ENCODE results near the gene KIF26B.
"Not testable (repeated sequence)": the region's sequence is repeated elsewhere in the genome, so short reads cannot be mapped to it uniquely, and the experiment has no call there.

Gene KIF26B

DNA sequence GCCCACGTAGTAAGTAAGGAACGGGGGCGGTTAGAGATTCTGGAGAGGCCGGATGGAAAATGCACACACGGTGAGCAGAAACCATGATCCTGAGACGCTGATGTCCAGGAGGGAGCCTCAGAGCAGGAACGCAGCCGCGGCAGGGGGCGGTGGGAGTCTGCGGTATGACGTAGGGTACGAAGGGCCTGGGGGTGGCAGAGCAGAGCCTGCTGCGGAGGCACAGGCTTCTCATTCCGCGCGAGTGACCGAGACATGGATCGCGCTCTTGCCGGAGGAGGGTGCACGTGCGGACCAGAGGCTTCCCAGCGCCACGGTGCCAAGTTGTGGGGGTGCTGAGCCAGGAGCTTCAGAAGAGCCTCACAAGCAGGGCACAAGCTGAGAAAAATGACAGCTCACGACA, 176.2 kb downstream of the KIF26B start:
- no peak for DNase-seq

DNA sequence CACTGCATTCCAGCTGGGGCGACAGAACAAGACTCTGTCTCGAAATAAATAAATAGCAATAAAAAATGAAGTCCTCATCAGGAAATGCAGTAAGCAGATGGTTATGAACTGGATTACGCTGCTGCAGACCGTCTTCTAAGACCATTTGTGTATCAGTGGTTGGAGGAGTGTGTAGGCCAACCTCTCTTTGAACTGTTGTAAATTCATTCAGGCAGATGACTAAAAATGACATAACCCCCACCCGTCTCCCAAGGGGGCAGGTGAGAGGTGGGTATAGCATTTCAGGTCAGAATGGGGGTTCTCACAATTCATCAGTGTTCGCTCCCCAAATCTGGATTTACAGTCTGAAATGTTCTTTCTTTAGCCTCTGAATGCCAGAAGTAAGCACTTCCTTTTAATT, 177.3 kb downstream of the KIF26B start:
- no peak for DNase-seq

DNA sequence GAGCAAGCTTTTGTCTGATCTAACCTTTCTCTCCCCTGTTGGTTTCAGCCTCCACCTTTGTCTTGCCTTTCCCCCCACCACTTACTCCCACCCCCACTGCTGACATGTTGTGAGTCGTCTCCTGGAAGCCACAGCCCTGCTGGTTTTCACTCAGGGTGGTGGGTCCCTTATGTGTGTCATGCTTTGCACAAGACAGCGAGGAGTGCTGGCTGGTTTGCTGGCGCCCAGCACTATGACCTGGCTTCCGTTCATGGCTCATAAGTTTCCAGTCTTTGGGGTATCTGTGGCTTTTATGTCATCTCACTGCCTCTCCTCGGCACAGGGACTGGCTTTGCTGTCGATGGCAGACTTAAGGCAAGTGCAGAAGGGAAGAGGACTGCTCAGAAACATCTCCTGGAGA, 177.7 kb downstream of the KIF26B start:
- peak; percentile 67 for DNase-seq

DNA sequence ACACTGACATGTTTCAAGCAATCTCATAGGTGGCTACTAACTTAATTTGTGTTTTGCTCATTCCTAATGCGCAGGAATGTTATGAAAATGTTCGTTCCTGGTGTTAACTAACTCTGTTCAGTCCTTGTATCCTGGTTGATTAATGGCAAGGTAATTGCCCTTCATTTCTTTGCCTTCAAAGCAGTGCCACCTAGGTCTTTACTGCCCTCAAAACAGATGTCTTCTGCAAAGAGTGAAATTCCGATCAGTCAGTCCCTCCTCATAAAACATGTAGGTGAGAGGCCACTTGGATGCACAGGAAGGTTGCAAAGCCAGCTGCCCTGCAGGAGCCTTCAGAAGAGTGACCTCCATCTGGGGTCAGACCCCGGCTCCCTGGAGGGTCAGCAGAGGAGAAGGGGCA, 179.4 kb downstream of the KIF26B start:
- no peak for DNase-seq

DNA sequence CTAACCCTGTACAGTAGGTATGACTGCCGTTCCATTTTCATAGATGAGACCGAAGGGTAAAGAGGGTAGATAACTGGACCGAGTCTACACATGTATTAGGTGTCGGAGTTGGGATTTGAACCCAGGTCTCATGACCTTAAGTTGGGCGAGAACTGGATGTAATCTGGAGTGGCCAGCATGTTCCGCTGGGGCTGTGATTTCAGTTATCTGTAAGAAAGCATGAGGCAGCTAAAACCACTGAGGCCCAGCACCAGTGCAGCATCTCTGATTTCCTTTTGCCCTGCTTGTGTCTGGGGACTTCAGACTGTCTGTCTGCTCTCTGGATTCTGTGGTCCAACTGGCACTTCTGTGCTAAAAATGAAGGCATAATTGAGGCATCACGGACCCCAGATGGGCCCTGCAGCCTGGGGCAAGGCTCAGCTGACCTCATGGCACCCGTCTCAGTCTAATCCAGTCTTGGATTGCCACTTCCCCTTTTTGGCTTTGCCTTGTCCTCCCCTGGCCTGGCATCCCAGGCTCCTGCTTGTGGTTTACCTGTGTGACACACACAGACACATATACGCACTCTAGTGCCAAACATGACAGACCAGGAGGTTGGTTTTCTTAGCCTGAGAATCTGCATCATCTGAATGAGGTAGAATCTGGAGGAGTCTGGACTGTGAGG, 180.2 kb downstream of the KIF26B start:
- DNase-seq, result no peak

DNA sequence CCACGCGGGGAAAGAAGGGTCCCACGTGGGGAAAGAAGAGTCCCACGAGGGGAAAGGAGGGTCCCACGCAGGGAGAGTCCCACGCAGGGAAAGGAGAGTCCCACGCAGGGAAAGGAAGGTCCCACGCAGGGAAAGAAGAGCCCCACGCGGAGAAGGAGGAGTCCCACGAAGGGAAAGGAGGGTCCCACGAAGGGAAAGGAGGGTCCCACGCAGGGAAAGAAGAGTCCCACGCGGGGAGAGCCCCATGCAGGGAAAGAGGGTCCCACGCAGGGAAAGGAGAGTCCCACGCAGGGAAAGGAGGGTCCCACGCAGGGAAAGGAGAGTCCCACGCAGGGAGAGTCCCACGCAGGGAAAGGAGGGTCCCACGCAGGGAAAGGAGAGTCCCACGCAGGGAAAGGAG, 180.9 kb downstream of the KIF26B start:
- not testable (repeated sequence) for DNase-seq

DNA sequence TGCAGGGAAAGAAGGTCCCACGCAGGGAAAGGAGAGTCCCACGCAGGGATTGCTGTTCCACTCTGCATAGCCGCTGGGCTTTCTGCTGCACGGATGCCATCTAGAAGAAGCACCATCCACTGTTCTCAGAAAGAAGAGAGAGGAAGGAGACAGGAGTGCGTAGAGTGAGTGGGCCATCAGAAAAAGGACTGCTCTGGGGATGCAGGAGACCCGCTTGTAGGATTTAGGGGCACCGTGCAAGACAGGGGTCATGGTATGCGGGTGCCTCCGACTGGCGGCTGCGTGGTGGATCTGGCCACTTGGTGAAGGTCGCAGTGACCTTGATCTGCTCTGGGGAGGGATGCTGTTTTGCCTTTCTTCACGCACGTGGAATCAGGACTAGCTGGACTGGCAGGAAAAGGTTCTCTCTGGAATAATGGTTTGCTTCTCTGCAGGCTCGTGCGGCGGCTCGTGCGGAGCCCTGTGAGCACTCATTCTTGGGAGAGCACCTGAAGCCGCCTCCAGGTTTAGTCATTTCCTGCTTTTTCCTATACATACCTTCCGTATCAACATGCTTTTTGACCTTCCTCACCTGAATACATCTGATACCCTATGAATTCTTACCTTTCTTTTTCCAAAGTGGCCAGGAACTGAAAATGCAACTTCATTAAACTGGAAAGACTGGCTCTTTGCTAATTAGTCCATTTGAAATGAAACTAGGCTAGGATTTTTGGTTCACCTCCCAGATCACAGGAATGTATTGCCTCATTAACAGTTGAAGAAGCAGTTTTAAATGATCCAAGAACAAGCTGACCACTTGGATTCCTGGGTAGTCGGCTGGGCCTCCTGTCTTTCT, 181.6 kb downstream of the KIF26B start:
- DNase-seq, result no peak

DNA sequence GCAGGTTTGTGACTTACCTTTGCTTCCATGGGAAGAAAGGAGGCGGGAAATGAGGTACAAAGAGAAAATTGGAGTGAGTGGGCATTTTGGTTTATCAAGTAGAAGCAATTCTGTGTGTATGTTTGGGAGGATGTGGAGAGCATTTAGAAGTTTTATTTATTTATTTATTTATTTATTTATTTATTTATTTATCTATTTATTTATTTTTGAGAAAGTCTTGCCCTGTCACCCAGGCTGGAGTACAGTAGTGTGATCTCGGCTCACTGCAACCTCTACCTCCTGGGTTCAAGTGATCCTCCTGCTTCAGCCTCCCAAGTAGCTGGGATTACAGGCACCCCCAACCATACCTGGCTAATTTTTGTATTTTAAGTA, 182.2 kb downstream of the KIF26B start:
- DNase-seq, result not testable (repeated sequence)

DNA sequence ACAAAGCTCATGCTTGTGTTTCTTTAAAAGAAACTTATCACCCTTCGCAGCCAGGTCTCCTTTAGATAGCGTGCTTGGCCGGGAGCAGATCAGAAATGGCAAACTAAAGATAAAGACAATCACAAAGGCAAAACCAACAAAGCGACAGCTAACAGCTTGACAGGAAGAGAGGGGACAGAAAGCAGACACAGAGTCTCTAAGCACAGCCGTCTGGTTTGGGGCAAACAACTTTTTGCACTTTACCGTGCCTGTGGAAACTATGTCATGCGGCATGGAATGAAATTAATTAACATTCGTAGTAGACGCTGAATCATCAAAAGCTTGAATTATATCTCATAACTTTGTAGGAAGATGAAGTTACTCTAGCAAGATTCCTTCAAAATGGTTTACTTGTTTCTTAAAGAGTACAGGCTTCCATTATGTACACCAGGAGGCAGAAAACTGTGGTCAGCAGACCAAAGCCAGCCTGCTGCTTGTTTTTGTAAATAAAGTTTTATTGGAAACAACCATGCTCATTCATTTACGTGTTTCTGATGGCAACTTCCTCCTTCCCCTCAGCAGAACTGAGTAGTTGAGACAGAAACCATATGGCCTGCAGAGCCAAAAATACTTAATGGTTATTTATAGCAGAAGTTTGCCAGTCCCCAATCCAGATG, 183.2 kb downstream of the KIF26B start:
- no peak for DNase-seq

DNA sequence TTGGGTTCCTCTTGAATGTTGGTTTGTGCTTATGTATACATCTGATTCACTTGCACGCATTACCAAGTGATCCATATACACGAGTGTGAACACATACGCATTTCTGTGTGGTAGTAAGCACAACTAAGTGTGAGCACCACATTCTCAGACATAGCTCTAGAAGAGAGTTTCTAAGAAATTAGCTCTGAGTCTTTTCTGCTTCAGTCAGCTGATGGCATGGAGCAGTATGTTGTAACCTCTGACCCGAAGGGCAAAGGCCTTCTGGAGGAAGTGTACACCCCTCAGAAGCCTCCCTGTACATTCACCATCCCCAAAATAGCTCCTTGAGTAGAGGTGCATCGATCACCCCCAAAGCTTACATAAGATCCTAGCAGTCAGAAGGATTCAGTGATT, 183.7 kb downstream of the KIF26B start:
- DNase-seq, result no peak

DNA sequence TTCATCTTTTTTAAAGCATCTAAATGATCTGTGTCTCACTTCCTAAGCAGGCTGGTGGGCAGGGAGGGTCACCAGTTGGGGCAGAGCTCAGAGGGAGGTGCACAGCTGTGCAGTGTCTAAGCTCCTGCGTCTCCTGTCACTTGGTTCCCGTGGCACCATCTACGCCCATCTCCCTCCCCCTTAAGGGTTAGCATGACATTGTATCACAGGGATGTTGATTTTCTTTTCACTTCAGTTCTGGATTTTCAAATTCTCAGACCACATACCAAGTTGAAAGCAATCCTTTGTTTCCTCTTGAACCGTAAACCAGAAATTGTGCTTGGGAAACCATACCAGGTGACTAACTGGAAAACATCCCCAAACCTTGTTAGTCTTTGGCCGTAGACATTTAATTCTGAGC, 187.0 kb downstream of the KIF26B start:
- no peak for DNase-seq

DNA sequence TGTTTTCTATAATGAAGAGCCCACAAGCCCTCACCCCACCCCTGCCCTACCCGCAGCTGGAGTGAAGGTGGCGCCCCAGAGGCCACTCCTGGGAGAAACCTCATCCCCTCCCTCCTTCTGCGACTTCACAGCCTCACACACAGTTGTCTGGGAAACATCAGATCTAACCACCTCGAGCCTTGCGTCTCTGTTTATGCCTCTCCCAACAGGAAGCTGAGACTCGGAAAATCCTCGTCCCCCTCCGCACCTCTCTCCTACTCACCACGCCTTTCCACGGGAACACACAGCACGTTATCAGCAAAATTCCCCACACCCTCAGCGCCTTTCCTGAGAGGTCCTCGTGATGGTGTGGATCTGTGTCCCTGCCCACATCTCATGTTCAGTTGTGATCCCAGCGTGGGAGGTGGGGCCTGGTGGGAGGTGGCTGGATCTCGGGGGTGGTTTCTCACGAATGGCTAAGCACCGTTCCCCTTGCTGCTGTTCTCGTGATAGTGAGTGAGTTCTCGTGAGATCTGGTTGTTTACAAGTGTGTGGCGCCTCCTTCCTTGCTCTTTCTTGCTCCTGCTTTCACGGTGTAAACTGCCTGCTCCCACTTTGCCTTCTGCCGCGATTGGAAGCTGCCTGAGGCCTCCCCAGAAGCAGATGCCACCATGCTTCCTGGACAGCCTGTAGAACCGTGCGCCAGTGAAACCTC, 190.6 kb downstream of the KIF26B start:
- DNase-seq, result no peak

DNA sequence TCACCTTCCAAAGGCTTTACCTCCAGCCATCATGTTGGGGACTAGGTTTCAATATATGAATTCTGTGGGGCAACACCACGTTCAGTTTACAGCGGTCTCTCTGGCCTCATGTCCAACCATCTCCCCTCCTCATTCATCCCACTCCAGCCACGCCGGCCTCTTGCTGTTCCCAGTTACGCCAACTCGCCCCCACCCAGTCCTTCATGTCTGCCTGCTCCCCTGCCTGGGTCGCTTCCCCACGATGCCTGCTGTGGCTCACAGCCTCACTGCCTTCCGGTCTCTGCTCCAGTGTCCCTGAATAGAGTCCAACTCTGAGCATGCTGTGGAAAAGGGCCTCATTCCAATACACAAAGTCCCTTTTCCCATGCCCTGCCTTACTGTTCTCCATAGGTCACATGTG, 193.8 kb downstream of the KIF26B start:
- DNase-seq, result no peak

DNA sequence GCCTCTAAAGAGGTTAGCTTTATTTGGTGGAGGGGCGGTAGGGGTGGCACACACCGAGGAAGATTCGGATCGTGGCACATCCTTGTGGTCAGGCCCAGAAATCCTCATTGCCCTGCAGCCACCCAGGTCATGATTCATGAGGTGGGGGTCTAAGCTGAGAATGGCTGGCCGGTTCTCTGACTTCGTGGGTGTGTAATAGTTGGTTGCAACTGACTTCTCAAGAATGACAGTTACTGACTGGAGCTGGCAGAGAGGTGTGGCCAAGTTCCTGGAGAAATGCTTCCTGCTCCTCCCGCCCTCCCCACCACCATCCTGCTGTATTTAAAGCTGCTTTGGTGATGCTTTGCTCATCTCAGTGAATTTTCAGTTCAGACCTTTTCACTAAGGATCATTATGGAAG, 198.6 kb downstream of the KIF26B start:
- no peak for DNase-seq

DNA sequence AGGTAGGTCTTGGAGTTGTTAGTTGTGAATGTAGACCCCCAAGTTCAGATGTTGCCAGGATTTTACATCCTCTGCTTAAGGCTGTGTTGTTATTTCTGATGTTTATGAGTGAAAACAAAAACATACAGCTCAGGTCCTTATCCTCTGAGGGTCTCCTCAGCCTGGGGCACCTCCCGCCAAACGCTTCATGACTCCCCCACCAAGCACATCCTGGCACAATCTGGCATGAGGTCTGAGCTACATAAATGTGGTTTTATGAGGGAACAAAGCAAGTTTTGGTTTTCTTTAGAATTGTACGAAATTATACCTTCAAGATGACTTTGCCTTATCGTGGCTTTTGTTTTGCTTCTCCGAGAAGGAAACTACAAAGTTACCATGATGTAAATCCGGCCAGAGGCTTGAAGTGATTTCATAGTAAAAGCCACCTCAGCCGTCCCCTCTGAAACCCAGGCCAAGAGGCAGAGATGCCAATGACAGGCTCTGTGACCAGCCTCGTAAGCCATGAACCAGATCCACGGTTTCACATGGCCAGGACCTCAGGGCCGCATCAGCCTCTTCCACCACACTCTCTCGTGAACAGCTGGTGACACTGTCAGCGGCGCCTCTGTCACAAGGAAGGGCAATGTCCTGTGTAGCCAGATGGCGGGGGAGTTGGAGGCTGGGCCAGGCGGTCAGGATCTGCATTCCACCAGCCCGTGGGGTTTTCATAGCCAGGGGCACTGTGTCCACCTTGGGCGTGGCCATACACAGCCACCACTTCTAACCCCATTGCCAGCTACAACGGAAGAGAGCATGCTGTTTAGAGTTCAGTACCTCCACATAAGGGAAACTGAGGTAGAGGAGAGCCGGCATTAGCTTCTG, 199.4 kb downstream of the KIF26B start:
- DNase-seq, result no peak

DNA sequence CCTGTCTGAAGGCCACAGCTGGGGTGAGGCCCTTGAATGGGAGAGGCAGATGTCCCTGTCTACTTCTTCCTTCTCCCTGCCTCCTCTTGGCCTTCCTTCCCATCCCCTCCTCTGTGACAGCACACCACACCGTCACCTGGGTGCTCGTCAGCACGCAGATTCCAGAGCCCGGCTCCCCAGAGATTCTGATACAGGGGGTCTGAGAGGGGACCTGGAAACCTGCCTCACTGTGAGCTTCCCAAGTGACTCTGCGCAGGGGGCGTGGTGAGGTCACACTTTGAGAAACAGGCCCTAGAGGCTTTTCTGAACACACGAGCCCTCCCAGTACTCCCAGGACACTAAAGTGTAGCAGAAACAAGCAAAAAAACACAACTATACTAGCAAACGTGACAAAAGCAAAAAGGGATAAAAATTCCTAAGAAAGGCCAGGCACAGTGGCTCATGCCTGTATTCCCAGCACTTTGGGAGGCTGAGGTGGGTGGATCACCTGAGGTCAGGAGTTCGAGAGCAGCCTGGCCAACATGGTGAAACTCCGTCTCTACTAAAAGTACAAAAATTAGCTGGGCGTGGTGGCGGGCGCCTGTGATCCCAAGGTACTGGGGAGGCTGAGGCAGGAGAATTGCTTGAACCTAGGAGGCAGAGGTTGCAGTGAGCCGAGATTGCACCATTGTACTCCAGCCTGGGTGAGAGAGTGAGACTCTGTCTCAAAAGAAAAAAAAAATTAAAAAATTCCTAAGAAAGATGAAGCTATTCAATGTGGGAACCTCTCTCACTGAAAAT, 201.3 kb downstream of the KIF26B start:
- DNase-seq, result not testable (repeated sequence)

DNA sequence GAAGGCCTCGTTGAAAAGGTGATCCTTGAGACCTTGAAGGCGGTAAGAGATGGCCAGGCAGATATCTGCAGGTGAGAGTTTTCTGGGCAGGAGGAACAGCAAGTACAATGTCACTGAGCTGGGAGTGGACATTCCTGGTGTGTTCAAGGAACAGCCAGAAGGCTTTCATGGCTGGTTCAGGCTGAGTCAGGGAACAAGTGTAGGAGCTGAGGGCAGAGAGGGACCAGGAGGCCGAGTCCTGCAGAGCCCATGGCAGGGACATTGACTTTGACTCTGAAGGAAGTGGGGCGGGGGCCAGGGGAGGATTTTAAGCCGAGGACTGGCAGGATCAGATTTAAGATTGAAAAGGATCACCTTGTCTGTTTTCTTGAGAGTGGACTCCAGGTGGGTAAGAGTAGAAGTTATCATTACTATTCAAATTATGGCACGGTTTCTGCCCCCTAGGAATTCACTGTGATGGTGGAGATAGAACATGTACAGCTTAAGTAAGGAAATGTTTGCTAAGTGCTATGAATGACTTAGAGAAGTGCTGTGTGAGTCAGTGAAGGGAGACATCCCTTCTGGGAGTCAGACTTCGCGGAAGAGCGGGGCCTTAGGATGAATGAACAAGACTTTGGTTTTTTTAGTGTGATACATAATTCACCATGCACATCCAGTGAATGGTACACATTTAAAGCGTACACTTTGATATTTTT, 202.3 kb downstream of the KIF26B start:
- DNase-seq, result no peak

DNA sequence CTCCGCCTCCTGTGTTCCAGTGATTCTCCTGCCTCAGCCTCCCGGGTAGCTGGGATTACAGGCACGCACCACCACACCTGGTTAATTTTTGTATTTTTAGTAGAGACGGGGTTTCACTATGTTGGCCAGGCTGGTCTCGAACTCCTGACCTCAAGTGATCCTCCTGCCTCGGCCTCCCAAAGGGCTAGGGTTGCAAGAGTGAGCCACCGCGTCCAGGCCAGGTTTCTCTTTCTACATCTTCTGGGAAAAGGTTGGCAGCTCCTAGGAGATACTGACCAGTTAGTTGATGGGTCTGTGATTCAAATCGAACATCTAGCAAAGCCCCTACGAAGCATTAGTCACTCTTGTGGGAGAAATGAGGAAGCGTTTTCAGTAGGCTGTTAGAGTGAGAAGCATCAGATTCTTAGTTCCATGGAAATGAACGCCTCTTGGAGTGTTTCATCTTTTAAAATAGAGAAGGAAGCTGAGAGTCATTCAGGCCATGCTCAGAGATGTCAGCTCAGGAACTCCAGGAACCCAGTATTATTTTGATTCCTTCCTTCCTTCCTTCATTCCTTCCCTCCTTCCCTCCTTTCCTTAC, 204.4 kb downstream of the KIF26B start:
- DNase-seq, result not testable (repeated sequence)

DNA sequence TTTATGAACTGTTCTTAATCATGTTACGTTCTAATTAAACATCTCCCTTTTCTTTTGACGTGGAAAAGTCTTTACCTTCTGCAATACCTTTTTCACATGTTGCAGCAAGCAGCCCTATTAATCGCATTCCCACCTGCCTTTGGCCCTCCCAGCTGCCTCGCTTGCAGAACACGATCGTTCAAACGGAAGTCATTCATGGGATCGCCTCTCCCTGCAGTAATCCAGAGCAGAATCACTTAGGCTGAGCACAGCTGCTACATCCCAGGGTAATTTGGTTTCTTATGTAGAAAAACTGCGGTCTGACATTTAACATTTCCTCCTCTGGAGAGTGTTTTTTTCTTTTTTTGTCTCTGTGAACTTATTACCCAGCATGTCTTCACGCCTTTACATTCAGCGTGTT, 206.3 kb downstream of the KIF26B start:
- no peak for DNase-seq

DNA sequence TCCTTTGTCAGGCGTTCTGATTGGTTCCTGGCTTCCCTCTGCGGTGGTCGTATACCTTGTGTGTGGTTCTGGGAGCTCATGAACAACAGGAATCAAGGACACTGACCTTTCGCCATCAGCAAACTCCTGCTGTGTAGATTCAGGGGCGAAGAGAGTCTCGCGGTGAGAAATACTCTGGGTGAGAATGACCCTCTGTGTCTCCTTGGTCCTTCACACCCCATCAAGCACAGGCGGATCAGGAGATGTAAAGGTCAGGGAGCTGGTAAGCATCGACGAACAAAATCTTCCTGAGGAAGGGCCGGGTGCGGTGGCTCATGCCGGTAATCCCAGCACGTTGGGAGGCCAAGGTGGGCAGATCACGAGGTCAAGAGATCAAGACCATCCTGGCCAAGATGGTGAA, 207.2 kb downstream of the KIF26B start:
- no peak for DNase-seq

Measured in stimulated activated CD8-positive, alpha-beta memory T cell treated with anti-CD3 and anti-CD28 coated beads, Interleukin-4, amount 100 ng/mL, for 48 hours (primary cell).